ENCODE data around the gene ZNF597. TPM values are rescaled to one million over a fixed set of nuclear protein-coding genes. Genes with fewer than 3 reads are reported as not detected.
A peak's percentile ranks its signal among the peaks of the same experiment; 100 is the strongest.

ZNF597 gene
- total and polyA plus RNA-seq, 10 of the 15 experiments (the other 5 are each of a cell fraction or from before 2014, with no cell fraction given) = 0.80 to 2.8 (median 2.0) TPM

- TF ChIP-seq ZNF592 (IDR thresholded peaks at IDR 0.05) (no peak), MYB (IDR thresholded peaks at IDR 0.05; ENCODE audit: borderline replicate concordance, low read depth, low read length) (no peak), ZNF24 (IDR thresholded peaks at IDR 0.05) (no peak), IKZF2 (IDR thresholded peaks at IDR 0.05) (peak in 1 of 2 experiments; percentile 10; a peak in 1 of 4 replicates), SKIL (IDR thresholded peaks at IDR 0.05; ENCODE audit: low read depth, poor library complexity, severe bottlenecking) (no peak), RUNX3 (IDR thresholded peaks at IDR 0.05; ENCODE audit: low read length) (0 out of 2 replicates have a peak, but pooled peaks have one; percentile 23), ZZZ3 (IDR thresholded peaks at IDR 0.05; ENCODE audit: control insufficient read depth, insufficient read length, low read depth) (no peak), CTCF (IDR thresholded peaks at IDR 0.05 in 2 of 3, conservative IDR thresholded peaks at IDR 0.05 in 1 of 3; ENCODE audit: control insufficient read depth in 2 of 3, extremely low read depth in 1 of 3, insufficient read depth in 1 of 3, low read depth in 3 of 3, low read length in 3 of 3) (no peak), SMAD5 (IDR thresholded peaks at IDR 0.05; ENCODE audit: low read depth) (peak; percentile 57; the same call in 1 of the 2 replicates), IKZF1 (conservative IDR thresholded peaks at IDR 0.05) (peak; percentile 33; the same call in 1 of the 2 replicates), ZBED1 (IDR thresholded peaks at IDR 0.05; ENCODE audit: borderline replicate concordance) (no peak), RAD51 (IDR thresholded peaks at IDR 0.05) (no peak), SMARCA5 (IDR thresholded peaks at IDR 0.05) (no peak), MEF2A (IDR thresholded peaks at IDR 0.05; ENCODE audit: insufficient read depth, low read depth, low read length) (no peak), TCF12 (IDR thresholded peaks at IDR 0.05; ENCODE audit: low read depth, low read length) (no peak), CEBPZ (IDR thresholded peaks at IDR 0.05; ENCODE audit: low read depth, low read length) (no peak), MEF2B (IDR thresholded peaks at IDR 0.05; ENCODE audit: partially characterized antibody, poor library complexity, severe bottlenecking) (no peak), TARDBP (IDR thresholded peaks at IDR 0.05; ENCODE audit: borderline replicate concordance) (no peak)
Measured at GRCh38 chr16:3443108-3444031, at the start of gene ZNF597, which contains the start of gene NAA60 (continued).
